Keratinocyte (primary cell): Measurements from ENCODE around the gene SCNN1A. TPM values are rescaled to one million over a fixed set of nuclear protein-coding genes. Genes with fewer than 3 reads are reported as not detected.

Source experiments
- DNase-seq: peaks from one replicate; pipeline ENCODE4 v3.0.0-alpha.2; 2011; ENCODE audit warnings: low read depth, missing footprints, low spot score
- FAIRE-seq: peaks from 2 replicates; lab custom pipeline; 2011; peaks lifted over from hg19 to GRCh38; lab: Jason Lieb, UNC
- H2AFZ ChIP-seq: 2 replicates; pipeline ENCODE4 v1.6.0; 2012; ENCODE audit warnings: low read length, control low read depth, inconsistent platforms; ENCODE audit not compliant: control insufficient read depth
- H3K27ac ChIP-seq: 2 replicates; pipeline ENCODE4 v1.5.1; 2011; ENCODE audit warnings: low read length; ENCODE audit not compliant: control insufficient read depth, insufficient read depth
- H3K27me3 ChIP-seq: 3 replicates; pipeline ENCODE4 v1.6.0; 2011; ENCODE audit warnings: low read length; ENCODE audit not compliant: control insufficient read depth, insufficient read depth; ENCODE audit errors: extremely low read depth
- H3K36me3 ChIP-seq, 2 experiments: 2 replicates in 1 of 2; 3 replicates in 1 of 2; pipeline ENCODE4 v1.5.1; 2011; ENCODE audit warnings: low read length in 2 of 2, mild to moderate bottlenecking in 1 of 2; ENCODE audit not compliant: control insufficient read depth in 2 of 2, insufficient read depth in 2 of 2; ENCODE audit errors: extremely low read depth in 1 of 2
- H3K4me1 ChIP-seq: 3 replicates; pipeline ENCODE4 v1.5.1; 2011; ENCODE audit warnings: low read length; ENCODE audit not compliant: control insufficient read depth, insufficient read depth; ENCODE audit errors: extremely low read depth
- H3K4me2 ChIP-seq: 3 replicates; pipeline ENCODE4 v1.6.0; 2011; ENCODE audit warnings: low read depth, low read length; ENCODE audit not compliant: control insufficient read depth, insufficient read depth; ENCODE audit errors: extremely low read depth
- H3K4me3 ChIP-seq, 3 experiments: fragments of 200-600 bp in 1 of 3; sonication (generic) in 1 of 3; 2 replicates in 2 of 3; 3 replicates in 1 of 3; pipeline ENCODE4 v1.5.1; 2011 to 2016; ENCODE audit warnings: low read length in 3 of 3, mild to moderate bottlenecking in 3 of 3, control low read depth in 2 of 3, inconsistent platforms in 1 of 3, low read depth in 1 of 3, mixed read lengths in 1 of 3, mixed run types in 1 of 3, moderate library complexity in 1 of 3; ENCODE audit not compliant: control insufficient read depth in 2 of 3, insufficient read depth in 2 of 3; ENCODE audit errors: extremely low read depth in 1 of 3
- H3K79me2 ChIP-seq: 2 replicates; pipeline ENCODE4 v1.6.0; 2012; ENCODE audit warnings: low read length; ENCODE audit not compliant: control insufficient read depth, insufficient read depth
- H3K9ac ChIP-seq: 3 replicates; pipeline ENCODE4 v1.6.0; 2011; ENCODE audit warnings: low read length; ENCODE audit not compliant: control insufficient read depth, insufficient read depth; ENCODE audit errors: extremely low read depth
- H3K9me1 ChIP-seq: 3 replicates; pipeline ENCODE4 v1.6.0; 2011; ENCODE audit warnings: low read length; ENCODE audit not compliant: control insufficient read depth, insufficient read depth; ENCODE audit errors: extremely low read depth
- H3K9me3 ChIP-seq: 2 replicates; pipeline ENCODE4 v1.5.1; 2012; ENCODE audit warnings: low read depth, low read length; ENCODE audit not compliant: control insufficient read depth
- H4K20me1 ChIP-seq: 3 replicates; pipeline ENCODE4 v1.6.0; 2011; ENCODE audit warnings: low read length; ENCODE audit not compliant: control insufficient read depth, insufficient read depth; ENCODE audit errors: extremely low read depth
- CTCF ChIP-seq, 3 experiments: IDR thresholded peaks in 1 of 3; conservative IDR thresholded peaks in 1 of 3; optimal IDR thresholded peaks in 1 of 3; 2 replicates in 2 of 3; 3 replicates in 1 of 3; pipeline versions ENCODE3 to v1.5.1; 2011; ENCODE audit warnings: low read length in 3 of 3, mild to moderate bottlenecking in 3 of 3, moderate library complexity in 2 of 3, control low read depth in 1 of 3, inconsistent platforms in 1 of 3; ENCODE audit not compliant: insufficient read depth in 2 of 3; ENCODE audit errors: extremely low read depth in 1 of 3
- EZH2 ChIP-seq: IDR thresholded peaks from one replicate; pipeline ENCODE4 v1.6.1; 2012; ENCODE audit warnings: inconsistent platforms, mild to moderate bottlenecking, low read length, moderate library complexity
- dilution Hi-C: fragments of 300-500 bp; cut with MboI; formaldehyde crosslinking; loops from one replicate; pipeline ENCODE4 v1.7.0; 2020; ENCODE audit warnings: low sequenced_read_pairs; ENCODE audit not compliant: extremely low pct_ligation_motif_present
- polyA plus RNA-seq, 5 experiments: library from polyadenylated mRNA; depleted of rRNA in 3 of 5; stranded (reverse) in 3 of 5; stranded (forward) in 1 of 5; unstranded in 1 of 5; fragments of >200 nt; gene quantifications; 1 replicate in 1 of 5; 2 replicates in 3 of 5; 3 replicates in 1 of 5; pipeline versions ENCODE4 v1.2.1 to v1.2.3, GENCODE V29; 2011 to 2012; ENCODE audit warnings: missing spikeins in 2 of 5, low read depth in 1 of 5, low replicate concordance in 1 of 5

Gene SCNN1A
- polyA plus RNA-seq, 1 donor (not counting 4 experiments of a cell fraction or from before 2014, with no cell fraction given): 11.1 TPM

DNA sequence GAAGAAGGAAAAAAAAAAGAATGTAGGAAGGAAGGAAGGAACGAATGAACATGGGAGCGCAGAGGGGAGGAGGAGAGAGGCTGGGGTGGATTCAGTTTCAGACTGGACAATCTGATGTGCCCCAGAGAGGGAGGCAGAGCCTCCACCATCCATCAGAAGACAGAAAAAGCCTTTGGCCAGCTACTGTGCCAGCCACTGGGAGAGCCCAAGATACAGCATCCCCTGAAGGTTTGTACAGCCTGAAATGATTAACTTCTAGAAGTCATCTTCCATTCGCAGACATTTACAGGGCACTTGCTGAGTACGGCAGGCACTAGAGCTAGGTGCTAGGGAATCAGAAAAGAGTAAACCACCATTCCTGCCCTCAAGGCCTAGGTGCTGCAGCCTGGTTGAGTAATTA lies 55.9 kb downstream of the SCNN1A start:
- Histone ChIP-seq H3K9ac (no peak overlapping the region), H3K79me2 (no peaks in the 10 kb centered on the region), H2AFZ (no peak overlapping the region), H3K9me1 (no peaks in the 10 kb centered on the region), H3K27me3 (no peaks in the 10 kb centered on the region), H3K4me3 (no peak overlapping the region), H4K20me1 (peaks cover 2% of the 10 kb centered on the region), H3K4me1 (peaks cover 14% of the 10 kb centered on the region), H3K9me3 (no peaks in the 10 kb centered on the region), H3K27ac (no peak overlapping the region), H3K4me2 (no peak overlapping the region), H3K36me3 (no peaks in the 10 kb centered on the region)
- DNase-seq (no peak), FAIRE-seq (no peak)
- TF ChIP-seq CTCF (optimal IDR thresholded peaks at IDR 0.05 in 1 of 3, IDR thresholded peaks at IDR 0.05 in 1 of 3, conservative IDR thresholded peaks at IDR 0.05 in 1 of 3; ENCODE audit: extremely low read depth in 1 of 3, insufficient read depth in 2 of 3, low read length in 3 of 3) (no peak), EZH2 (no peak)
- dilution Hi-C loops: no loop called here

DNA sequence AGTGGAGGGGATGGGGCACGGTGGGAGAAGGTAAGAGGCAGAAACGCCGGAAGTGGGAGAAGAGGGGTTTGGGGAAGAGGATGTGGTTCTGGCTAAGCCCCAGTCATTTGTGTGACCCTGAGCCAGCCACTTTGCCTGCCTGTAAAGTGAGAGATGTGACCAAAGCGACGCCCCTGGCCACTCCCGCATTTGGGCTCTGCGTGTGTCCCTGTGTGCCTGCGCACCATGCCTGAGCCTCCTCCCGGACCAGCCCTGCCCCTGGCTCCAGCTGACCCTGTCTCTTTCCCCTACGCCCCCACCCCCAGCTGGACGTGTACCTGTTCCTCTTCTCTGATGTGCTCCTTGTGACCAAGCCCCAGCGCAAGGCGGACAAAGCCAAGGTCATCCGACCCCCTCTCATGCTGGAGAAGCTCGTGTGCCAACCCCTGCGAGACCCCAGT lies 56.9 kb downstream of the SCNN1A start:
- H3K9me1 ChIP-seq: no peaks in the 10 kb centered on the region
- H3K27ac ChIP-seq: no peak overlapping the region
- dilution Hi-C loops: no loop called here
- peaks cover 9% of the 10 kb centered on the region for H3K4me1 ChIP-seq
- no peaks in the 10 kb centered on the region for H3K9me3 ChIP-seq
- H2AFZ ChIP-seq: no peak overlapping the region
- H3K36me3 ChIP-seq: no peaks in the 10 kb centered on the region
- no peak overlapping the region for H3K9ac ChIP-seq
- H4K20me1 ChIP-seq: no peaks in the 10 kb centered on the region
- H3K79me2 ChIP-seq: no peaks in the 10 kb centered on the region
- no peak overlapping the region for H3K4me2 ChIP-seq
- no peaks in the 10 kb centered on the region for H3K27me3 ChIP-seq
- no peak for TF ChIP-seq CTCF (optimal IDR thresholded peaks at IDR 0.05 in 1 of 3, IDR thresholded peaks at IDR 0.05 in 1 of 3, conservative IDR thresholded peaks at IDR 0.05 in 1 of 3; ENCODE audit: extremely low read depth in 1 of 3, insufficient read depth in 2 of 3, low read length in 3 of 3)
- TF ChIP-seq EZH2: no peak
- H3K4me3 ChIP-seq: no peak overlapping the region
- DNase-seq: no peak
- FAIRE-seq: no peak
